NCI-H226 (cell line): Measurements from ENCODE around the gene DAAM2.

Source experiments
- DNase-seq: peaks from one replicate; pipeline ENCODE4 v3.0.0-alpha.2; 2015

Gene DAAM2

GRCh38 chr6:39820553-39820952 is 28.4 kb downstream of the DAAM2 start:
- DNase-seq: no peak

- DNase-seq: no peak
Measured at GRCh38 chr6:39821046-39821740, 29.0 kb downstream of the DAAM2 start.

- DNase-seq: no peak
Measured at GRCh38 chr6:39821742-39822532, 29.8 kb downstream of the DAAM2 start.

GRCh38 chr6:39822846-39823815 is 31.0 kb downstream of the DAAM2 start:
- no peak for DNase-seq

GRCh38 chr6:39824030-39824926 is 32.1 kb downstream of the DAAM2 start:
- no peak for DNase-seq

- DNase-seq: no peak
Measured at GRCh38 chr6:39829331-39829730, 37.2 kb downstream of the DAAM2 start.

GRCh38 chr6:39830444-39830843 is 38.3 kb downstream of the DAAM2 start:
- DNase-seq: no peak

GRCh38 chr6:39831701-39832100 is 39.5 kb downstream of the DAAM2 start:
- no peak for DNase-seq

GRCh38 chr6:39834278-39834677 is 42.1 kb downstream of the DAAM2 start:
- no peak for DNase-seq

GRCh38 chr6:39834866-39835265 is 42.7 kb downstream of the DAAM2 start:
- no peak for DNase-seq

- no peak for DNase-seq
Measured at GRCh38 chr6:39835821-39836295, 43.7 kb downstream of the DAAM2 start.

GRCh38 chr6:39836606-39837005 is 44.4 kb downstream of the DAAM2 start:
- DNase-seq: no peak

GRCh38 chr6:39839445-39839844 is 47.3 kb downstream of the DAAM2 start:
- DNase-seq: no peak

- no peak for DNase-seq
Measured at GRCh38 chr6:39840781-39841180, 48.6 kb downstream of the DAAM2 start.

GRCh38 chr6:39841291-39841690 is 49.1 kb downstream of the DAAM2 start:
- no peak for DNase-seq

- DNase-seq: no peak
Measured at GRCh38 chr6:39841923-39842322, 49.7 kb downstream of the DAAM2 start.

- DNase-seq: no peak
Measured at GRCh38 chr6:39843305-39844020, 51.3 kb downstream of the DAAM2 start.

GRCh38 chr6:39844866-39845265 is 52.7 kb downstream of the DAAM2 start:
- no peak for DNase-seq

- DNase-seq: no peak
Measured at GRCh38 chr6:39847221-39847620, 55.0 kb downstream of the DAAM2 start.

- DNase-seq: no peak
Measured at GRCh38 chr6:39848171-39848570, 56.0 kb downstream of the DAAM2 start.

GRCh38 chr6:39849228-39849627 is 57.1 kb downstream of the DAAM2 start:
- no peak for DNase-seq
